KMS-11 (cell line): ENCODE data around the gene REPS2.

Source experiments
- H2AFZ ChIP-seq: fragments of 200-600 bp; sonication (generic); 2 replicates; pipeline ENCODE4 v1.6.1; 2016; ENCODE audit warnings: antibody characterized with exemption, mixed run types, low read depth
- H3K27ac ChIP-seq: fragments of 200-600 bp; sonication (generic); 2 replicates; pipeline ENCODE4 v1.6.1; 2016; ENCODE audit warnings: mild to moderate bottlenecking, mixed run types
- H3K27me3 ChIP-seq: fragments of 200-600 bp; sonication (generic); 2 replicates; pipeline ENCODE4 v1.6.1; 2017; ENCODE audit warnings: mild to moderate bottlenecking, low read depth, mixed run types, moderate library complexity; ENCODE audit not compliant: insufficient read depth
- H3K36me3 ChIP-seq: fragments of 200-600 bp; sonication (generic); 2 replicates; pipeline ENCODE4 v1.6.1; 2017; ENCODE audit warnings: mild to moderate bottlenecking, mixed run types; ENCODE audit not compliant: insufficient read depth
- H3K4me1 ChIP-seq: fragments of 200-600 bp; sonication (generic); 2 replicates; pipeline ENCODE4 v1.6.1; 2016; ENCODE audit warnings: mild to moderate bottlenecking, low read depth, mixed run types; ENCODE audit not compliant: poor library complexity, severe bottlenecking
- H3K4me2 ChIP-seq: fragments of 200-600 bp; sonication (generic); 2 replicates; pipeline ENCODE4 v1.7.0; 2016; ENCODE audit warnings: mild to moderate bottlenecking, mixed run types
- H3K4me3 ChIP-seq: fragments of 200-600 bp; sonication (generic); IDR thresholded peaks from 2 replicates; pipeline ENCODE4 v1.6.1; 2017; ENCODE audit warnings: low read depth, low read length, mixed read lengths; ENCODE audit not compliant: insufficient read depth
- H3K79me2 ChIP-seq: fragments of 200-600 bp; sonication (generic); 2 replicates; pipeline ENCODE4 v1.6.1; 2016; ENCODE audit warnings: low read depth, mixed run types; ENCODE audit not compliant: insufficient read depth
- H3K9ac ChIP-seq: fragments of 200-600 bp; sonication (generic); 2 replicates; pipeline ENCODE4 v1.6.1; 2016; ENCODE audit warnings: mild to moderate bottlenecking, mixed run types
- H4K20me1 ChIP-seq: fragments of 200-600 bp; sonication (generic); 2 replicates; pipeline ENCODE4 v1.6.1; 2016; ENCODE audit warnings: mild to moderate bottlenecking, mixed run types; ENCODE audit not compliant: insufficient read depth
- TF ChIP-seq, protein P1 (sequence below): fragments of 200-600 bp; sonication (generic); conservative IDR thresholded peaks from 2 replicates; pipeline ENCODE4 v1.6.1; 2017; ENCODE audit warnings: low read depth, mild to moderate bottlenecking, antibody characterized with exemption, low read length, moderate library complexity, mixed read lengths

REPS2 gene

DNA sequence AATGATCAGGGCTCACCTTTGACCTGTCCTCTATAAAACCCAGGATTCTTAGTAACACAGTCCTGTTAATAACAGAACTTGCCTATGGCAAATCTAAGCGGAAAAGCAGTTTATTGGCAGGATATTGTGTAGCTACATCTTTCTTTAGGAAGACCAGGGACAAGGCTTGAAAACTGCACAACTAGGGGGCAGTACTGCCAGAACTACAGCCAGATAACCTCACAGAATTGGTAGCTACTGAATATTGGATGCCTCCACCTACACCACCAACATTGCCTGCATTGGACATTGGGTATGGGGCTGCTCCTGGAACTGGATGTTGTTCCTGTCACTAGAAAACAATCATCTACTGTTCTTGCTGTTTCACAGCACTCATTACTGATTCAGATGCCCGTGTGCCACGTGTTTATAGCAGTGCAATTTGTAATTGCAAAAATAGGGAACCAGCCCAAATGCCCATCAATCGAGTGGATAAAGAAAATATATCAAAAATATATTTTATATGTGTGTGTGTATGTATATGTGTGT, 47.4 kb downstream of the REPS2 start:
- no peak overlapping the region for H3K4me3 ChIP-seq
- H3K27me3 ChIP-seq, result no peaks in the 10 kb centered on the region
- peak overlapping the region; percentile 42; the same call in 1 of the 2 replicates for H3K4me2 ChIP-seq

DNA sequence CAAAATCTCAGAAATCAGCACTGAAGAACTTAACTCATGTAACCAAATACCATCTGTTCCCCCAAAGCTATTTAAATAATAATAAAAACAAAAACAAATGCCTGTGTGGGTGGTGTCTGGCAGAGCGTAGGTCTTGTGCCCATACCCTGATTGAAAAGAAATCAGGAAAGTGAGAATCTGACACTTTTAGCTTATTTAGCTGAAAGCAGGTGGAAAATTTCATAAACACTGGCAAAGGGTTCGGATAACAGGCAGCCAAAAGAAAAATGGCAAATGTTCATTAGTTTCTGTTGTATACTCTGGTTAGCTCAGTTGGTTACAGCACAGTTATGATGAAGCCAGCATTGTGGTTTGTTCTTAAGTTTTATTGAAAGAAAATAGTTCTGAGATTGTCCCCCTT, 48.3 kb downstream of the REPS2 start:
- TF ChIP-seq, protein P1, sequence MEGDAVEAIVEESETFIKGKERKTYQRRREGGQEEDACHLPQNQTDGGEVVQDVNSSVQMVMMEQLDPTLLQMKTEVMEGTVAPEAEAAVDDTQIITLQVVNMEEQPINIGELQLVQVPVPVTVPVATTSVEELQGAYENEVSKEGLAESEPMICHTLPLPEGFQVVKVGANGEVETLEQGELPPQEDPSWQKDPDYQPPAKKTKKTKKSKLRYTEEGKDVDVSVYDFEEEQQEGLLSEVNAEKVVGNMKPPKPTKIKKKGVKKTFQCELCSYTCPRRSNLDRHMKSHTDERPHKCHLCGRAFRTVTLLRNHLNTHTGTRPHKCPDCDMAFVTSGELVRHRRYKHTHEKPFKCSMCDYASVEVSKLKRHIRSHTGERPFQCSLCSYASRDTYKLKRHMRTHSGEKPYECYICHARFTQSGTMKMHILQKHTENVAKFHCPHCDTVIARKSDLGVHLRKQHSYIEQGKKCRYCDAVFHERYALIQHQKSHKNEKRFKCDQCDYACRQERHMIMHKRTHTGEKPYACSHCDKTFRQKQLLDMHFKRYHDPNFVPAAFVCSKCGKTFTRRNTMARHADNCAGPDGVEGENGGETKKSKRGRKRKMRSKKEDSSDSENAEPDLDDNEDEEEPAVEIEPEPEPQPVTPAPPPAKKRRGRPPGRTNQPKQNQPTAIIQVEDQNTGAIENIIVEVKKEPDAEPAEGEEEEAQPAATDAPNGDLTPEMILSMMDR, result no peak
- Histone ChIP-seq H3K4me2 (peak overlapping the region; percentile 42), H3K4me1 (peaks cover 49% of the 10 kb centered on the region), H4K20me1 (no peaks in the 10 kb centered on the region), H3K27me3 (no peaks in the 10 kb centered on the region), H2AFZ (no peak overlapping the region), H3K4me3 (no peak overlapping the region), H3K36me3 (no peaks in the 10 kb centered on the region), H3K27ac (peak overlapping the region; percentile 62; the same call in 1 of the 2 replicates), H3K79me2 (no peaks in the 10 kb centered on the region), H3K9ac (no peak overlapping the region; the same call in 1 of the 2 replicates)

More for the DNA sequence above, 47.4 kb downstream of the REPS2 start:
- H4K20me1 ChIP-seq, result no peaks in the 10 kb centered on the region
- no peak overlapping the region for H3K9ac ChIP-seq
- no peak overlapping the region for H3K27ac ChIP-seq
- H2AFZ ChIP-seq, result no peak overlapping the region
- peaks cover 49% of the 10 kb centered on the region for H3K4me1 ChIP-seq
- no peaks in the 10 kb centered on the region for H3K79me2 ChIP-seq
- TF ChIP-seq, protein P1, result peak; percentile 32; the same call in 1 of the 2 replicates
- H3K36me3 ChIP-seq, result no peaks in the 10 kb centered on the region

DNA sequence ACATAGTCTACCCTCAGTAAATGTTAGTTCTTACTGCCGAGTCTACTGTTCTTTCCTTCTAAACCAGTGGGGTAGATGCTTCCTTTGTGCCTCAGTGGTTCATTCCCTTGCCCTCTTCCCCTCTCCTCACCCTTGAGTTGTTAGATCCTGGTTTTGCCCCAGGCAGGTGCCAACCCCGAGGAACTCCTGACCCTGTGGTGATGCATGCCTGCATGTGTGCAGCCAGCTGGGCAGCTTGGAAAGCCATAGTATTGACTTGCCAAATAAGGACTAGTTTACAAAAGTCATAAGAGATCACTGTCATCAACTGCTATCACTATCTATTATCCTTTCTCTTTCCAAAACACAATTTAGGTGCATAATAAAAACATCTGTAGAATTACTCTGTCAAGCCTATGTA, 50.9 kb downstream of the REPS2 start:
- H3K4me1 ChIP-seq, result peaks cover 50% of the 10 kb centered on the region
- H4K20me1 ChIP-seq, result no peaks in the 10 kb centered on the region
- H3K9ac ChIP-seq, result no peak overlapping the region
- no peak overlapping the region for H3K4me3 ChIP-seq
- TF ChIP-seq, protein P1, result no peak
- no peaks in the 10 kb centered on the region for H3K27me3 ChIP-seq
- no peak overlapping the region for H3K27ac ChIP-seq
- H3K36me3 ChIP-seq, result no peaks in the 10 kb centered on the region
- H2AFZ ChIP-seq, result no peak overlapping the region
- no peaks in the 10 kb centered on the region for H3K79me2 ChIP-seq
- H3K4me2 ChIP-seq, result no peak overlapping the region

DNA sequence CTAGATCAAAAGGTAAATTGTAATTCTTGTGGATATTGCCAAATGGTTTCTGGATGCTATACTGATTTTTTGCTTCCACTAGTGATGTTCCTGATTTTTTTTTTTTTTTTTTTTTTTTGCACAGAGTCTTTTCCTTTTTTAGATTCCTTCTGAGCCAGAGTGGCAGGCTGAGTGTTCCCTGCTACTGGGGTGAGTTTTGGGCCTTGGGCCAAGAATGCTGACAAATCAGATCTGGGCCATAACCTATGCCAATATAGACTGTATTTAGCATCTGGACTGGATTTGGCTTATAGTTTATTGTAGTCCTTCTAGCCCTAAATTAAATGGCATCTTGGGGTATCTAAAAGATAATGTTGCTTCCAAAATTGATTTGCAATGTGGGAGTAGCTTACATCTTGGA, 52.8 kb downstream of the REPS2 start:
- Histone ChIP-seq H2AFZ (no peak overlapping the region), H3K27me3 (no peaks in the 10 kb centered on the region), H3K9ac (no peak overlapping the region), H3K27ac (no peak overlapping the region), H3K4me1 (peaks cover 51% of the 10 kb centered on the region), H3K79me2 (no peaks in the 10 kb centered on the region), H3K36me3 (no peaks in the 10 kb centered on the region), H3K4me3 (no peak overlapping the region), H3K4me2 (no peak overlapping the region), H4K20me1 (no peaks in the 10 kb centered on the region)
- TF ChIP-seq, protein P1, result no peak
